Lung microvascular endothelial cell (primary cell): ENCODE results near the gene CKLF. TPM values are rescaled to one million over a fixed set of nuclear protein-coding genes. Genes with fewer than 3 reads are reported as not detected.
"Not testable (repeated sequence)": the region's sequence is repeated elsewhere in the genome, so short reads cannot be mapped to it uniquely, and the experiment has no call there.

Experiments
- DNase-seq, 2 donors: peaks; one replicate each; pipeline versions ENCODE4 v3.0.0 to v3.0.0-alpha.2; 2010; ENCODE audit warnings: low read depth in 2 of 2
- total RNA-seq: library from RNA; depleted of rRNA; stranded (reverse); fragments of >200 nt; gene quantifications from 2 replicates; pipeline ENCODE4 v1.2.1, GENCODE V29; 2014

The CKLF gene
- total RNA-seq, 1 donor from 2014 or later: 51.6 TPM

GRCh38 chr16:66542396-66542795, 10.0 kb upstream of the CKLF start:
- DNase-seq: no peak

GRCh38 chr16:66543541-66543940, 8.8 kb upstream of the CKLF start:
- no peak for DNase-seq

- DNase-seq: no peak
Measured at GRCh38 chr16:66544016-66544757, 8.2 kb upstream of the CKLF start.

- DNase-seq: no peak
Measured at GRCh38 chr16:66547101-66547989, 5.0 kb upstream of the CKLF start.

- DNase-seq: no peak
Measured at GRCh38 chr16:66548068-66548467, 4.3 kb upstream of the CKLF start.

GRCh38 chr16:66548868-66549267, 3.5 kb upstream of the CKLF start:
- no peak for DNase-seq

GRCh38 chr16:66549284-66550131, 2.9 kb upstream of the CKLF start, which contains the start of gene TK2:
TK2 (minus strand) TSS chr16:66550122; CDS start chr16:66550061, 61 bp downstream.
- peak; percentile 61 to 85 for DNase-seq

- DNase-seq: peak; percentile 29 to 40
Measured at GRCh38 chr16:66551348-66551759, 1.0 kb upstream of the CKLF start.

- peak in 1 of 2 donors; percentile 10 for DNase-seq
Measured at GRCh38 chr16:66551788-66552285, 539 bp upstream of the CKLF start.

GRCh38 chr16:66553223-66553622, 847 bp downstream of the CKLF start:
- peak in 1 of 2 donors; percentile 39 for DNase-seq

- no peak for DNase-seq
Measured at GRCh38 chr16:66554021-66554420, 1.6 kb downstream of the CKLF start.

GRCh38 chr16:66554495-66554894, 2.1 kb downstream of the CKLF start:
- DNase-seq: no peak

- no peak for DNase-seq
Measured at GRCh38 chr16:66560107-66560506, 7.7 kb downstream of the CKLF start.

- no peak for DNase-seq
Measured at GRCh38 chr16:66561381-66562080, 9.2 kb downstream of the CKLF start.

GRCh38 chr16:66562409-66562808, 10.0 kb downstream of the CKLF start:
- DNase-seq: peak in 1 of 2 donors; percentile 30

- no peak for DNase-seq
Measured at GRCh38 chr16:66562986-66563385, 10.6 kb downstream of the CKLF start.

- no peak for DNase-seq
Measured at GRCh38 chr16:66563574-66564334, 11.4 kb downstream of the CKLF start.

- no peak for DNase-seq
Measured at GRCh38 chr16:66566051-66566901, 13.9 kb downstream of the CKLF start, which contains the start of gene CMTM1. CMTM1 (plus strand) TSS chr16:66566439; CDS start chr16:66566514, 75 bp downstream.

- not testable (repeated sequence) for DNase-seq
Measured at GRCh38 chr16:66567270-66567669, 14.9 kb downstream of the CKLF start.
